Calu3 (cell line): Measurements from ENCODE around the gene FSCN2. TPM values are rescaled to one million over a fixed set of nuclear protein-coding genes. Genes with fewer than 3 reads are reported as not detected.

Experiments
- BruUV-seq: library from RNA; stranded (reverse); fragments of 400-500 nt; replicated peaks from 2 replicates; lab custom pipeline; 2021; lab: Mats Ljungman, UMichigan
- CTCF ChIA-PET: fragments of 300-600 bp; sonication (Branson Sonifier 250); formaldehyde crosslinking; loops from one replicate; lab custom pipeline; 2022; ENCODE audit warnings: antibody characterized with exemption; lab: Charles Lee
- DNase-seq: peaks from one replicate; pipeline ENCODE4 v3.0.0; 2022
- H3K27ac Mint-ChIP-seq: one replicate; pipeline ENCODE4 v1.8.0; 2022; ENCODE audit warnings: mixed read lengths; ENCODE audit not compliant: unreplicated experiment
- H3K27me3 Mint-ChIP-seq: one replicate; pipeline ENCODE4 v1.8.0; 2022; ENCODE audit warnings: mixed read lengths; ENCODE audit not compliant: unreplicated experiment
- H3K36me3 Mint-ChIP-seq: one replicate; pipeline ENCODE4 v1.8.0; 2022; ENCODE audit warnings: mild to moderate bottlenecking, moderate library complexity, mixed read lengths; ENCODE audit not compliant: insufficient read depth, unreplicated experiment
- H3K4me1 Mint-ChIP-seq: one replicate; pipeline ENCODE4 v1.8.0; 2022; ENCODE audit warnings: mild to moderate bottlenecking, low read depth, mixed read lengths; ENCODE audit not compliant: unreplicated experiment
- H3K4me3 Mint-ChIP-seq: one replicate; pipeline ENCODE4 v1.8.0; 2022; ENCODE audit warnings: mild to moderate bottlenecking, low read depth, moderate library complexity, mixed read lengths; ENCODE audit not compliant: unreplicated experiment
- H3K9me3 Mint-ChIP-seq: one replicate; pipeline ENCODE4 v1.8.0; 2022; ENCODE audit warnings: low read depth, mixed read lengths; ENCODE audit not compliant: unreplicated experiment
- intact Hi-C: fragments of 100-400 bp; cut with micrococcal nuclease; formaldehyde crosslinking; loops from one replicate; pipeline ENCODE4 v1.10.0; 2022; ENCODE audit not compliant: unreplicated experiment
- total RNA-seq: library from RNA; stranded (reverse); gene quantifications from 2 replicates; pipeline ENCODE4 v1.2.3, GENCODE V29; 2022
- TF ChIP-seq, protein P1 (sequence below): fragments of 200-600 bp; IDR thresholded peaks from one replicate; pipeline ENCODE4 v1.8.0; 2022; ENCODE audit warnings: antibody characterized with exemption; ENCODE audit not compliant: unreplicated experiment

Gene FSCN2
- total RNA-seq, 1 experiment from 2014 or later, result 5.5 TPM

DNA sequence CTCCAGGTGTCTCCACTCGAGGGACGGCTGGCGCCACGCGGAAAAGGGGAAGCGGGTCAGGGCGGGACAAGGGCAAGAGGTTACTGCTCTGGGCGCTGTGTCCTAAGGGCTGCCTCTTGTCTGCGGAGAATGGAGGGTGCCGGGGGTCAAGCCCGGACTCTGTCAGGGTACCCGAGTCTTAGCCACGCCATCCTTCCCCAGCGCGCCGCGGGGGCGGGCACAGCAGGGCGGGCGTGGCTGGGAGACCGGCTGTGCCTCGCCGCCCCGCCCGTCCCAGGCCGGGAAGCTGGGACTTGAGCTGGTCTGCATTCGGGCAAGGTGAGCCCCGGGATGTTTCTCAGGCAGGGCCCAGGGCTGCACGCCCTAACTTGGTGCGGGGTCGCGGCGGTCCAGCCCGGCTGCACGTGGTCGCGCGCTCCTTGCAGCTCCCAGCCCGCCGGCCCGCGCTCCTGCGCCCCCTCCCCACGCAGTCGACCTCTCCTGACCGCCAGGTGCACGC, 9.3 kb upstream of the FSCN2 start:
- intact Hi-C loops, result loop anchor here (10.0 kb wide), 1 partner anchor 474 kb away; no protein-coding TSS in a partner anchor

DNA sequence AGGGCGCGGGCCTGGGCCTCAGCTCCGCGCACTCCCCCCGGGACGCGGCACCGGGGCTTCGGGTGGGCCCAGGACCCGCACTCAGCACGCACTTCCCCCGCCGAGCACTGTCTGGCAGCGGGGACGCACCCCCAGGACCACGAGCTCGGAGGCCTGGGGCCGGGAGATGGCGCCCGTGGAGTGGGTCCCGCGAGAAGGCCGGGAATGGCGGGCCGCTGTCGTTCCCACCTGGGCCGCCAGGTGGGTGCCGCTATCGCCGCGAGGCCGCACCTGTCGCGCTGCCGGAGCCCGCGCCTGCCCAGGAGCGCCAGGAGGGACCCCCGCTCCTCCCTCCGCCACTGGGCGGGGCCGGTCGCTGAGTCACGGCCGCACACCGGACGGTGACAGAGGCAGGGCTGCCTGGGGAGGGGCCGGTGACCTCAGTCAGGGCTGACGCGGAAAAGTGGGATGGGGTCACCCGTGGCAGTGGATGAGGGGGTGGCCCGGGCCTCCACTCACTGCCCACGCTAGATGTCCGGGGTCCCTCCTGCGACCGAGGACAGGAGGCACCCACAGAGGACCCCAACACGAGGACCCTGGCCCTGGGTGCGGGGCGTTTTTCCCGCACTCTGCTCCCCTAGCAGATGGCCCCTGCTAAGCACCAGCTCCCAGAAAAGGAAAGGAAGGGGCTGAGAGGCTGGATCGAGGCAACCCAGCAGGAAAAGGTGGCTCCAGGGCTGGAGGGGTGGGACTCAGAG, 8.7 kb upstream of the FSCN2 start:
- TF ChIP-seq, protein P1, sequence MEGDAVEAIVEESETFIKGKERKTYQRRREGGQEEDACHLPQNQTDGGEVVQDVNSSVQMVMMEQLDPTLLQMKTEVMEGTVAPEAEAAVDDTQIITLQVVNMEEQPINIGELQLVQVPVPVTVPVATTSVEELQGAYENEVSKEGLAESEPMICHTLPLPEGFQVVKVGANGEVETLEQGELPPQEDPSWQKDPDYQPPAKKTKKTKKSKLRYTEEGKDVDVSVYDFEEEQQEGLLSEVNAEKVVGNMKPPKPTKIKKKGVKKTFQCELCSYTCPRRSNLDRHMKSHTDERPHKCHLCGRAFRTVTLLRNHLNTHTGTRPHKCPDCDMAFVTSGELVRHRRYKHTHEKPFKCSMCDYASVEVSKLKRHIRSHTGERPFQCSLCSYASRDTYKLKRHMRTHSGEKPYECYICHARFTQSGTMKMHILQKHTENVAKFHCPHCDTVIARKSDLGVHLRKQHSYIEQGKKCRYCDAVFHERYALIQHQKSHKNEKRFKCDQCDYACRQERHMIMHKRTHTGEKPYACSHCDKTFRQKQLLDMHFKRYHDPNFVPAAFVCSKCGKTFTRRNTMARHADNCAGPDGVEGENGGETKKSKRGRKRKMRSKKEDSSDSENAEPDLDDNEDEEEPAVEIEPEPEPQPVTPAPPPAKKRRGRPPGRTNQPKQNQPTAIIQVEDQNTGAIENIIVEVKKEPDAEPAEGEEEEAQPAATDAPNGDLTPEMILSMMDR, result peak; percentile 86
- Mint-ChIP-seq H3K27me3 (peaks cover 3% of the 10 kb centered on the region), H3K9me3 (no peaks in the 10 kb centered on the region), H3K27ac (peak overlapping the region; percentile 71), H3K36me3 (peaks cover 53% of the 10 kb centered on the region), H3K4me3 (peak overlapping the region; percentile 76), H3K4me1 (peaks cover 17% of the 10 kb centered on the region)
- intact Hi-C loops, result loop anchor here (10.0 kb wide), 1 partner anchor 475 kb away; no protein-coding TSS in a partner anchor
- CTCF ChIA-PET, result interaction anchor here (0.7 to 1.3 kb wide), 2 partner anchors 33 to 35 kb away, joined by 3 to 6 read pairs; no protein-coding TSS in a partner anchor
- no TSS peak for BruUV-seq
- DNase-seq, result peak; percentile 96

More for the DNA sequence above, 9.3 kb upstream of the FSCN2 start:
- Mint-ChIP-seq H3K27me3 (no peaks in the 10 kb centered on the region), H3K36me3 (peaks cover 59% of the 10 kb centered on the region), H3K4me3 (peak overlapping the region; percentile 76), H3K4me1 (peaks cover 17% of the 10 kb centered on the region), H3K9me3 (no peaks in the 10 kb centered on the region), H3K27ac (peak overlapping the region; percentile 88)
- BruUV-seq, result no TSS peak
- CTCF ChIA-PET, result interaction anchor here (0.7 to 1.4 kb wide), 5 partner anchors 11 to 296 kb away, joined by 3 to 6 read pairs (median 5); partner anchors contain the start of gene CEP131
- TF ChIP-seq, protein P1, result no peak
- peak; percentile 74 for DNase-seq

DNA sequence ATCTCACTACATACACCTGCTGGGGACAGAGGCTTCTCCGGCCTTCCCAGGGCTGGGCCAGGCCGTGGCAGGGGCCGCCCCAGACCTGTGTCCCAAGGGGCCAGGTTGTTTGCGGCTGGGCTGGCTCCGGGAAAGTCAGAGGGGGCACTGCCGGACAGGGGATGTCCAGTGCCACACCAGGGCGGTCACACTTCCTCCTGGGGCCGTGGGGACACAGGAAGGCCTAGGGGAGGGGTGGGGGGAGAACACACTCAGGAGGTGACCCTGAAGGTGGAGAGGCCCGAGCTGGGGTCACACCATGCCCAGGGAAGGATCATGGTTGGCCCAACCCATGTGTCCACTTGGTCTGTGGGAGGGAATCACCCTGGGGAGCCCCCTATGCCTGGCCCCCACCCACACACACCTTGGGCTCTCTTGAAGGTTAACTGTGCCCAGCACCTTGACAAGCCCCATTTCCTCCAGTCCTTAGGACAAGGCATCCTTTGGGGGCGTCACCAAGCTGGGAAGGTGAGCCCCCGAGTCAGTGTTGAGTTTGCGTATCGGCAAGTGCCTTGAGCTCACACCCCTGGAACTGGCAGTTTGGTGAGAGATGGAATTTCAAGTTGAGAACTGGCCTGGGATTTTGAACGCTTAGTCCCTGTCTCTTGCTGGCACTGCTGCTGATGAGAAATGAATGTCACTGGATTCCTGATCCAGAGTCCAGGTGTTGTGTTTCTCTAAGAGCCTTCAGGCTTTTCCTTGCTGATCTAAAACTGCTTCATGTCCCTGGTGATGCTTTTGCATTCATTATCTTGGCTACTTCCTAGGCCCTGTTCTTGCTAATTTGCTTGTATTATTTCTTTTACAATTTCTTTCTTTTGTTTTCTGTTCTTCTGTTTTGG, 7.9 kb upstream of the FSCN2 start:
- peaks cover 45% of the 10 kb centered on the region for H3K36me3 Mint-ChIP-seq
- CTCF ChIA-PET, result no interaction called here
- no peaks in the 10 kb centered on the region for H3K9me3 Mint-ChIP-seq
- BruUV-seq, result no TSS peak
- H3K27ac Mint-ChIP-seq, result peak overlapping the region; percentile 71
- H3K4me1 Mint-ChIP-seq, result peaks cover 17% of the 10 kb centered on the region
- H3K4me3 Mint-ChIP-seq, result peak overlapping the region; percentile 76
- intact Hi-C loops, result no loop called here
- peaks cover 11% of the 10 kb centered on the region for H3K27me3 Mint-ChIP-seq
- TF ChIP-seq, protein P1, result no peak
- no peak for DNase-seq
